PFSK-1 (cell line): ENCODE results near the gene SETD1B.

Experiments
- SIN3A ChIP-seq: IDR thresholded peaks from 2 replicates; pipeline ENCODE4 v1.6.1; 2012; ENCODE audit warnings: mild to moderate bottlenecking, low read length, moderate library complexity, borderline replicate concordance; ENCODE audit not compliant: insufficient read depth
- TAF1 ChIP-seq: IDR thresholded peaks from 2 replicates; pipeline ENCODE4 v1.6.1; 2012; ENCODE audit warnings: low read length, control low read depth, borderline replicate concordance; ENCODE audit not compliant: insufficient read depth

DNA sequence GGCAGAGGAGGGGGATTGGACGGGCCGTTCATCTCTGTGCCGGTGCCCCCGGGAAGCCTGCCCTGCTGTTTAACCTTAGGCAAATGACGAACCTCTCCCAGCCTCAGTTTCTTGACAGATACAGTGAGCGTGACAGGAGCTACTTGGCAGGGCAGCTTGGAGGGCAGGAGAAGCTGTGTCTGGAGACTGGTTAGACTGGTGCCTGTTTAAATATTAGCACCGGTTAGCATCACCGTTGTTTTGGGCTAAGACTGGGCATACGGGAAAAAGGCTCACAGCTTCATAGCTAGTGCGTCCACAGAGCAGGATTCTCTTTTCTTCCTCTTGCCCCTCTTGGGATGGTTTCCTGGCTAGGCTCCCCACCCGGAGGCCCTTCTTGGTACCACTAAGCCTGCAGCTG, 49.0 kb upstream of the SETD1B start:
- no peak for TF ChIP-seq TAF1
- TF ChIP-seq SIN3A = no peak
